HG03159 (cell line): ENCODE measurements around the gene SOX6.

Experiments used
- ATAC-seq: cut with Tn5 transposase; IDR thresholded peaks from one replicate; pipeline ENCODE4 v1.9.1; 2021; ENCODE audit warnings: mild to moderate bottlenecking, moderate library complexity; ENCODE audit not compliant: unreplicated experiment

The SOX6 gene

DNA sequence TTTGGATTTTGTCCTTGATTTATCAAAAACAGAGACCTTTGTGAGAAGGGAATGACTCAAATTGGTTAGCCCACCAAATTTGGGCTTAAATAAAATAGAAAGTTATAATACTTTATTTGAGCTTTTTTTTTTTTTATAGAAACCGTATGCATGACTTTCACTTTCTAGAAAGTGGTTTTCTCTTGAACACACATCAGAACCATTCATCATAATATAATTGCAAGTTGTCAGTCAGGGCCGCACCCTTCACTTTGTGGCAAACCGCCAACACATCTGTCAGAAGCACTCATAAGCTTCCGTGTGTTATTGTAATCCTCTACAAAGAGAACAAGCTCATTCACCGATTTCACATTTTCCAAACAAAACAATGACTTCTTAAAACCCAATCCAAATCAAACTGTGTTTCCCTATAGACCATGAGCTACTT is 76.1 kb downstream of the SOX6 start:
- ATAC-seq, result no peak

DNA sequence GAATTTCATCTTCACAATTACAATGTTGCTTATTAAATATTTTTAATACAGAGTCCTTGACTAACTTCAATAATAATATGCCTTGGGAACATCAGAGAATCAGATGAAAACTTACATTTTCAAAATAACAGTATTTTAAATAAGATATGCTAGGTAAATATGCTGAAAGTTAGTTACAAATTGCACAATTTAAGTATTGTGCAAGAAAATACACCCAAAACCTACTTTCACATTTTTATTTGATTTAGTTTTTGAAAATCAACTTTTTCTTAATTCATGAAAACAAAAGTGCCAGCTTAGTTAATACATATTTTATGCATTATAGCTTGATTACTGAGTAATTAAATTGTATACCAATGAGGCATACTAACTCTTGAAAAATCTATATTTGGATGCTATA is 76.8 kb downstream of the SOX6 start:
- no peak for ATAC-seq

GRCh38 chr11:16278979-16279378 is 77.4 kb downstream of the SOX6 start:
- ATAC-seq, result no peak

- ATAC-seq, result no peak
These were observed 78.1 kb downstream of the SOX6 start for GRCh38 chr11:16278273-16278672.

GRCh38 chr11:16276251-16276650 is 80.1 kb downstream of the SOX6 start:
- no peak for ATAC-seq

GRCh38 chr11:16271258-16271657 is 85.1 kb downstream of the SOX6 start:
- no peak for ATAC-seq

GRCh38 chr11:16266021-16266420 is 90.3 kb downstream of the SOX6 start:
- no peak for ATAC-seq

DNA sequence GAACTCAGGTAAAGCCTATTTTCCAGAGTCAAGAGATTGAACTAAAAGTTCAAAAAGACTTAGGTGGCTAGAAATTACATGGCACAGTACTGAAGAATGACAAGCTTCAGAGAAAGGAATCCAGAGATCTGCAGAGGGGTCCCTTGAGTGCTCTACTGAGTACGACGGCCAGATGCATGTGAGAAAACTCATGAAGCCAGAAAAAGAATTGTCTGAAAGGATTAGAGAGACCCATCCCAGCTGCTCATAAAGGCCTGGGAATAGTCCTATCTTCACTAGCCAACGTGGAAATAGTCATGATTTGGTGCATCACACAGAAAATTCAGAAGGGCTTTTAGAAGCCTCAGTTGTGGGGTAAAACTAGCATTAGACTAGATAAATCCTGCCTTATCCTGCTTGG is 91.3 kb downstream of the SOX6 start:
- no peak for ATAC-seq

DNA sequence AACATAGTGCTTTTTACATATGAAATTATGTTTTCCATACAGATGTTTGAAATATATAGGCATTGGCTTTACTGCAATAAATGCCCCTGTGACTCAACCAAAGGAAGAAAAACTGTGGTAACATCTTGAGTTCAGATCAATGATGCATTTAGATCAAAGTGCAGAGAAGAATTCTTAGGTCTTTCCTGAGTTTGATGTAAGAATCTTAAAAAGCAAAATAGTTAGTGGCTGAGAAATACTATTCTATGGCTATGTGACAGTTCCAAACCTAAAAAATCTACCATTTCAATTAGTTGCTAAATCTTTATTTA is 93.7 kb downstream of the SOX6 start:
- ATAC-seq, result peak; percentile 7

DNA sequence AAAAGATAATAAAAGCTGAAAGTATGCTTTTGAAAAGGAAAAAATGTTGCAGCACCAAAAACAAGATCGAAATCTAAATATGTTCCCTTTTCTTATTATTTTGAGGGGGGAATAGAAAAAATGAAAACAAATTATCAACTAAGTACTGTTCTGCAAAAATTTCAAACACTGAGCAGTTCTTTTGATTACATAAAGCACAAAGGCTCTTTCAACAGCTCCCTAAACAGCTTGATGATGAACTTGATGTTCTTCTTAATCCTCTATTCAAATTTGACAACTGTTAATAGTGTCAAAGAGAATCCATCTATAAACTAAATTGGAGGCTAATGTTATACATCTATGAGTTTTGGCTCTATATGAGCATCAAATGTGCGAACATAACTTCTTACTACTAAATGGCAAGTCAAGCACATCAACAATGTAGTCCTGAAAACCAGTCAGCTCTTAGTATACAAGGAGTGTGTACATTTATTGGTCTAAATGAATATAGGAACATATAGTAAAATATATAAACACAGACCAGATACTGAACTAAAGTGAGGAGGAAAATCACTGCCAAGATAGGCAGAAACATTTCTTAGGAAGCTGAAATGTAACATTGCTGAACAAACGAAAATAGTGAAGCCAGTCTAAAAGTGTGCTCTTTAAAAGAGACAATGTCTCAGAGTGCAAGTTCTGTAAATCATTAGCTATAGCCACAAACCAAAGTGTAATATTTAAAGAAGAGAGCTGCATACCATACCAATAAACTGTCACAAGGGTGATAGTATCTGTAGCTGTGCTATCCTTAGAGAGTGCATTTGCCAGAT is 94.3 kb downstream of the SOX6 start:
- ATAC-seq, result peak; percentile 91

DNA sequence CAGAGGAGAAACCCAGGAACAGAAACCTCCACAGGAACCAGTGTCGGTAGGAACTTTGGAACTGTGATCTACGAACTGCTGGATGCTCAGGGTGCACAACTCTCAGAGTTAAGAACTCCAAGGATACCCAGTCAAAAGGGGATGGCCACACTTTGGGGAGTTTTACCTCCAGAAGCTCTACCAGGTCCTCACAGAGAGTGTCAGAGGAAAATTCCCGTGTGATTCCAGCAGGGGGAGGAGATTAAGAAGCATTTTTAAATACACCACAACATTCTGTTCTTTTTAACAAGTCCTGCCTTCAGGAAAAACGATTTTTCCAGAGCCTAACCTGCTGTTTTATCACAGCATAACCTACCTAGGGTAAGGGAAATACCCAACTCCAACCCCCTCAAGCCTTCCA is 104.0 kb downstream of the SOX6 start:
- no peak for ATAC-seq

- no peak for ATAC-seq
These were observed 108.1 kb downstream of the SOX6 start for GRCh38 chr11:16248248-16248647.

GRCh38 chr11:16242806-16243205 is 113.5 kb downstream of the SOX6 start:
- peak; percentile 98 for ATAC-seq

- ATAC-seq, result no peak
These were observed 115.7 kb downstream of the SOX6 start for GRCh38 chr11:16240687-16241086.

GRCh38 chr11:16239141-16240105 is 116.9 kb downstream of the SOX6 start:
- no peak for ATAC-seq

- ATAC-seq, result no peak
These were observed 130.1 kb downstream of the SOX6 start for GRCh38 chr11:16226245-16226644.

DNA sequence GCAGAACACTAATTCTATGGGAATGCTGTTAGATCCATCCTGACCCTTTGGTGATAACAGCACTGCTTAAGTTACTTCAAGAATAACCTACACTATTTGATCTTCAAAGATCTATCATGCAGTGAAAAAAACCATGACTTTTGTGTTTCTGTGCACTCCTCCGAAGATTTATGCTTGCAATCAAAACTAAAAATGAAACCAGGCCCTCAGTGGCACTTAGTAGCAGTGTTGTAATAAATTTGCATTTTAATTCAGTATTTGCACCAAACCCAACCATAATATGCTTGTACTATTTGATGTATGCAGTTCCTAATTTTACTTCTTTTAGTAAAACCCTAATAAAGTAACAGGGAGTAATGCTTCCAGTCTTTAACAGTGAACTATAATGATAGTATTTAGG is 130.7 kb downstream of the SOX6 start:
- no peak for ATAC-seq

DNA sequence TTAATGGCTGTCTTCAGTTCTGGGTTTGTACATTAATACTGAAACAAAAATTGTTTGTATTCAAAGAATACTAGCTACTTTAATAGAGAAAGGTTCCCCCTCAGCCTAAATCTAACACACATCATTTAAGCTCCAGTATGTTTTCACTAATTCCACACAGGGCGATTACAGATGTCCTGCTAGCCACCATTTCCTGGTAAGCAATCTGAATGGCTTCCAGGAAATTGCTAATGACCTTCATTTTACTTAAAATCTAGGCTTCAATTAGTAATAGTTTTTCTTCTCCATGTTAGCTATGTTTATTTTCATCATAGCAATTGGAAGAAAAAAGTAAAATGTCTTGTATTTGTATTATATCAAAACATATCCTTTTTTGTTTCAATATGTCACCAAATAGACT is 132.8 kb downstream of the SOX6 start:
- no peak for ATAC-seq

- no peak for ATAC-seq
These were observed 138.7 kb downstream of the SOX6 start for GRCh38 chr11:16217631-16218030.

- no peak for ATAC-seq
These were observed 139.5 kb downstream of the SOX6 start for GRCh38 chr11:16216831-16217230.

DNA sequence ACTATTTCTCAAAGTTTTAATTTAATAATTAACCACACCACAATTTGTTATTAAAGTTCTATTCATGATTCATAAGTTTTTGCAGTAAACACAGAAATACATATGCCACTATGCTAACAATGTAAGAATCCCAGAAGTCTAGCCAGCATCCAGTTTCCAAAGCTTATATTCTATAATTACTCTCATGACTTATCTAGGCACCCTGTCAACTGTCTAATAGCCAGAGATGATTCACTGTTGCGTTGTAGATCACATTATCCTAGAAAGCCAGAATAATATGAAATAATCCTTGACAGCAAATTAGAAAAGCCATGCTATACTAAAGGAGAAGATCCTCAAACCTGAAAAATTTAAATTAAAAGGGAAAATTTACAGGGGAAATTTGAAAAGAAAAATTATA is 141.0 kb downstream of the SOX6 start:
- ATAC-seq, result no peak

DNA sequence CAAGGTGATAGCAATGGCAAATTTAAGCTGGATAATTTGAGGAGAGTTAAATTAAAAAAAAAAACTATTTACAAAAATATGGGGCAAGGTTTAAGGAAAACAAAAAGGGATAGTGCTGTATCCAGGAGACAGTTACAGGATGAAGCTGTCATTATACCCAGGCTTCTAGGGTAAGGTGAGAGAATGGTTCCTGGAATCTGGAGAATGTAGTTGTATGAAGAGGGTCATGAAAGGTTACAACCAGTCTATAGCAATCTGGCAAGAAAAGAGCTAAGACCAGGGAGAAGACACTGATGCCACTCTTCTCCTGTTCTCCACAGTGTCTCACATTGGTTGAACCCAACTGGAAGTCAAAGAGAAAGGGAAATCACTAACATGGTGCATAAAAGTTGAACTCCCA is 144.9 kb downstream of the SOX6 start:
- ATAC-seq, result no peak
